ENCODE data around the gene STARD13. TPM values are rescaled to one million over a fixed set of nuclear protein-coding genes. Genes with fewer than 3 reads are reported as not detected.

The STARD13 gene
- total and polyA plus RNA-seq, 2 donors from 2014 or later, result 5.1 to 37.2 TPM

- peak overlapping the region in 1 of 3 donors; percentile 15 for H3K9ac ChIP-seq (ENCODE audit: low read length in 3 of 3)
- peaks cover 5 to 24% (median 8%) of the 10 kb centered on the region in 3 donors for H3K4me1 ChIP-seq (ENCODE audit: control insufficient read depth in 2 of 3, insufficient read depth in 2 of 3, low read depth in 1 of 3, low read length in 3 of 3)
- H3K27ac ChIP-seq (ENCODE audit: low read depth in 2 of 2, low read length in 2 of 2), result no peak overlapping the region
- FAIRE-seq (no peak), DNase-seq (no peak)
- H3K9me3 ChIP-seq (ENCODE audit: control insufficient read depth in 2 of 3, insufficient read depth in 1 of 3, low read length in 3 of 3), result no peaks in the 10 kb centered on the region
- H3K27me3 ChIP-seq (ENCODE audit: control insufficient read depth, insufficient read depth, low read length), result no peaks in the 10 kb centered on the region
- intact Hi-C loops (cut with DNase I), result no loop called here
- no peaks in the 10 kb centered on the region for H3K36me3 ChIP-seq (ENCODE audit: control insufficient read depth in 2 of 3, insufficient read depth in 3 of 3, low read length in 3 of 3)
- no peak overlapping the region for H3K4me3 ChIP-seq (ENCODE audit: low read length in 3 of 3)
- TF ChIP-seq, protein P1, sequence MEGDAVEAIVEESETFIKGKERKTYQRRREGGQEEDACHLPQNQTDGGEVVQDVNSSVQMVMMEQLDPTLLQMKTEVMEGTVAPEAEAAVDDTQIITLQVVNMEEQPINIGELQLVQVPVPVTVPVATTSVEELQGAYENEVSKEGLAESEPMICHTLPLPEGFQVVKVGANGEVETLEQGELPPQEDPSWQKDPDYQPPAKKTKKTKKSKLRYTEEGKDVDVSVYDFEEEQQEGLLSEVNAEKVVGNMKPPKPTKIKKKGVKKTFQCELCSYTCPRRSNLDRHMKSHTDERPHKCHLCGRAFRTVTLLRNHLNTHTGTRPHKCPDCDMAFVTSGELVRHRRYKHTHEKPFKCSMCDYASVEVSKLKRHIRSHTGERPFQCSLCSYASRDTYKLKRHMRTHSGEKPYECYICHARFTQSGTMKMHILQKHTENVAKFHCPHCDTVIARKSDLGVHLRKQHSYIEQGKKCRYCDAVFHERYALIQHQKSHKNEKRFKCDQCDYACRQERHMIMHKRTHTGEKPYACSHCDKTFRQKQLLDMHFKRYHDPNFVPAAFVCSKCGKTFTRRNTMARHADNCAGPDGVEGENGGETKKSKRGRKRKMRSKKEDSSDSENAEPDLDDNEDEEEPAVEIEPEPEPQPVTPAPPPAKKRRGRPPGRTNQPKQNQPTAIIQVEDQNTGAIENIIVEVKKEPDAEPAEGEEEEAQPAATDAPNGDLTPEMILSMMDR (IDR thresholded peaks at IDR 0.05; ENCODE audit: borderline replicate concordance, extremely low read depth, insufficient read depth), result no peak
These were observed 68.3 kb downstream of the STARD13 start for GRCh38 chr13:33217256-33217655.

DNA sequence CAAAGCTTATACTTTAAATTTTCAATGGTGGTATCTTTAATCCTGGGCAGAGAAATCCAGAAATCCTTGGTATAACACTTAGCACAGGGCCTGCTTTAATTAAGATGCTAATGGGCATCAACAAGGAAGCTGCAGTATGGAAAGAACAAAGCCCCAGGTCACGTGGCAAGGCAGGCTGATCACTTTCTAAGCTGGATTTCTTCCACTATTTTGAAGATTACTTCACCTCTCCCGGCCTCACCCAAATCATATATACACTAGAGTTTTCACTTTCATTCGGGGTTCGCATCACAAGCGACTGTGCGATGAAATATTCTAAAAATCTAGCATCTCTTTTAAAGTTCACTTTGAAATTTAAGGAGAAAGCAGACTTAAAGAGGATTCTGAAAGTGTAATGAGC is 71.8 kb downstream of the STARD13 start:
- no peak overlapping the region for H3K4me3 ChIP-seq (ENCODE audit: low read length in 3 of 3)
- H3K27ac ChIP-seq (ENCODE audit: low read depth in 2 of 2, low read length in 2 of 2), result no peak overlapping the region
- no peak for FAIRE-seq
- no peak overlapping the region for H3K9ac ChIP-seq (ENCODE audit: low read length in 3 of 3)
- intact Hi-C loops (cut with DNase I), result no loop called here
- H3K4me1 ChIP-seq (ENCODE audit: control insufficient read depth in 2 of 3, insufficient read depth in 2 of 3, low read depth in 1 of 3, low read length in 3 of 3), result peaks cover 5 to 19% (median 8%) of the 10 kb centered on the region in 3 donors
- H3K36me3 ChIP-seq (ENCODE audit: control insufficient read depth in 2 of 3, insufficient read depth in 3 of 3, low read length in 3 of 3), result no peaks in the 10 kb centered on the region
- H3K9me3 ChIP-seq (ENCODE audit: control insufficient read depth in 2 of 3, insufficient read depth in 1 of 3, low read length in 3 of 3), result no peaks in the 10 kb centered on the region
- DNase-seq, result peak in 1 of 5 donors; percentile 43
- TF ChIP-seq, protein P1 (IDR thresholded peaks at IDR 0.05; ENCODE audit: borderline replicate concordance, extremely low read depth, insufficient read depth), result no peak
- no peaks in the 10 kb centered on the region for H3K27me3 ChIP-seq (ENCODE audit: control insufficient read depth, insufficient read depth, low read length)

GRCh38 chr13:33213024-33213768 is 72.4 kb downstream of the STARD13 start:
- no peaks in the 10 kb centered on the region for H3K27me3 ChIP-seq (ENCODE audit: control insufficient read depth, insufficient read depth, low read length)
- no peak overlapping the region for H3K27ac ChIP-seq (ENCODE audit: low read depth in 2 of 2, low read length in 2 of 2)
- TF ChIP-seq, protein P1 (IDR thresholded peaks at IDR 0.05; ENCODE audit: borderline replicate concordance, extremely low read depth, insufficient read depth), result no peak
- H3K4me1 ChIP-seq (ENCODE audit: control insufficient read depth in 2 of 3, insufficient read depth in 2 of 3, low read depth in 1 of 3, low read length in 3 of 3), result peaks cover 5 to 22% (median 9%) of the 10 kb centered on the region in 3 donors
- FAIRE-seq (no peak), DNase-seq (peak in 2 of 5 donors; percentile 57 to 63)
- intact Hi-C loops (cut with DNase I), result no loop called here
- no peaks in the 10 kb centered on the region for H3K36me3 ChIP-seq (ENCODE audit: control insufficient read depth in 2 of 3, insufficient read depth in 3 of 3, low read length in 3 of 3)
- H3K9ac ChIP-seq (ENCODE audit: low read length in 3 of 3), result no peak overlapping the region
- H3K9me3 ChIP-seq (ENCODE audit: control insufficient read depth in 2 of 3, insufficient read depth in 1 of 3, low read length in 3 of 3), result no peaks in the 10 kb centered on the region
- H3K4me3 ChIP-seq (ENCODE audit: low read length in 3 of 3), result no peak overlapping the region
